GM04503 (cell line): Measurements from ENCODE around the gene ABLIM1.
A peak's percentile ranks its signal among the peaks of the same experiment; 100 is the strongest.

Source experiments
- DNase-seq: peaks from one replicate; pipeline ENCODE4 v3.0.0-alpha.2; 2012; ENCODE audit warnings: low read depth

Gene ABLIM1

GRCh38 chr10:114406455-114406854 lies 251.6 kb downstream of the ABLIM1 start:
- DNase-seq = no peak

GRCh38 chr10:114405011-114405350 lies 253.1 kb downstream of the ABLIM1 start:
- DNase-seq = no peak

- no peak for DNase-seq
These were observed 253.7 kb downstream of the ABLIM1 start, which contains the start of gene AFAP1L2 for GRCh38 chr10:114404171-114405010. Gene AFAP1L2 (minus strand): TSS chr10:114404502. CDS start chr10:114404455, 47 bp downstream.

- no peak for DNase-seq
These were observed 254.4 kb downstream of the ABLIM1 start for GRCh38 chr10:114403541-114404161.

- no peak for DNase-seq
These were observed 255.1 kb downstream of the ABLIM1 start for GRCh38 chr10:114402871-114403540.

- no peak for DNase-seq
These were observed 255.8 kb downstream of the ABLIM1 start for GRCh38 chr10:114402233-114402632.

GRCh38 chr10:114401195-114401791 lies 256.8 kb downstream of the ABLIM1 start:
- peak; percentile 76 for DNase-seq

- DNase-seq = no peak
These were observed 258.0 kb downstream of the ABLIM1 start for GRCh38 chr10:114400091-114400490.

GRCh38 chr10:114399576-114399975 lies 258.5 kb downstream of the ABLIM1 start:
- DNase-seq = no peak

GRCh38 chr10:114398587-114399331 lies 259.3 kb downstream of the ABLIM1 start:
- no peak for DNase-seq

- no peak for DNase-seq
These were observed 260.4 kb downstream of the ABLIM1 start for GRCh38 chr10:114397651-114398145.

GRCh38 chr10:114396464-114396863 lies 261.6 kb downstream of the ABLIM1 start:
- no peak for DNase-seq

- DNase-seq = no peak
These were observed 262.6 kb downstream of the ABLIM1 start for GRCh38 chr10:114395366-114396022.

GRCh38 chr10:114394531-114394930 lies 263.5 kb downstream of the ABLIM1 start:
- DNase-seq = no peak

GRCh38 chr10:114393886-114394285 lies 264.2 kb downstream of the ABLIM1 start:
- DNase-seq = no peak

- DNase-seq = no peak
These were observed 264.6 kb downstream of the ABLIM1 start for GRCh38 chr10:114393482-114393881.

GRCh38 chr10:114392112-114392835 lies 265.8 kb downstream of the ABLIM1 start:
- DNase-seq = no peak

GRCh38 chr10:114391599-114391998 lies 266.5 kb downstream of the ABLIM1 start:
- DNase-seq = no peak

- no peak for DNase-seq
These were observed 268.6 kb downstream of the ABLIM1 start for GRCh38 chr10:114389426-114389825.

GRCh38 chr10:114388275-114388674 lies 269.8 kb downstream of the ABLIM1 start:
- no peak for DNase-seq
